OCI-LY7 (cell line): ENCODE data around the gene PLCE1.

Experiments
- CTCF ChIP-seq: fragments of 200-600 bp; sonication (generic); conservative IDR thresholded peaks from 2 replicates; pipeline ENCODE4 v1.5.1; 2014; ENCODE audit warnings: mild to moderate bottlenecking, antibody characterized with exemption, low read length, moderate library complexity, mixed read lengths
- EZH2phosphoT487 ChIP-seq: fragments of 200-600 bp; sonication (generic); IDR thresholded peaks from 2 replicates; pipeline ENCODE4 v1.6.1; 2018; ENCODE audit warnings: low read depth, borderline replicate concordance, mild to moderate bottlenecking, mixed run types, antibody characterized with exemption, low read length, moderate library complexity, mixed read lengths

GRCh38 chr10:94023906-94024305 is 30.2 kb downstream of the PLCE1 start:
- TF ChIP-seq CTCF = no peak
- TF ChIP-seq EZH2phosphoT487 = no peak
